HUES48 (cell line): Measurements from ENCODE around the gene GTPBP1.
A peak's percentile ranks its signal among the peaks of the same experiment; 100 is the strongest.

Experiments used
- H3K27ac ChIP-seq: one replicate; pipeline ENCODE4 v1.7.0; 2013; ENCODE audit warnings: low read depth, low read length, inconsistent platforms
- H3K27me3 ChIP-seq: 2 replicates; pipeline ENCODE4 v1.6.1; 2013; ENCODE audit warnings: mild to moderate bottlenecking, low read length; ENCODE audit not compliant: control insufficient read depth, insufficient read depth
- H3K36me3 ChIP-seq: 2 replicates; pipeline ENCODE4 v1.6.1; 2013; ENCODE audit warnings: low read length; ENCODE audit not compliant: control insufficient read depth, insufficient read depth
- H3K4me1 ChIP-seq: 2 replicates; pipeline ENCODE4 v1.6.1; 2013; ENCODE audit warnings: mild to moderate bottlenecking, low read length; ENCODE audit not compliant: control insufficient read depth, insufficient read depth
- H3K4me3 ChIP-seq: 2 replicates; pipeline ENCODE4 v1.5.1; 2013; ENCODE audit warnings: mild to moderate bottlenecking, low read depth, low read length
- H3K9ac ChIP-seq: 2 replicates; pipeline ENCODE4 v1.6.1; 2013; ENCODE audit warnings: mild to moderate bottlenecking, low read depth, low read length, moderate library complexity
- H3K9me3 ChIP-seq: 2 replicates; pipeline ENCODE4 v1.6.1; 2013; ENCODE audit warnings: low read length; ENCODE audit not compliant: control insufficient read depth, insufficient read depth

Gene GTPBP1

DNA sequence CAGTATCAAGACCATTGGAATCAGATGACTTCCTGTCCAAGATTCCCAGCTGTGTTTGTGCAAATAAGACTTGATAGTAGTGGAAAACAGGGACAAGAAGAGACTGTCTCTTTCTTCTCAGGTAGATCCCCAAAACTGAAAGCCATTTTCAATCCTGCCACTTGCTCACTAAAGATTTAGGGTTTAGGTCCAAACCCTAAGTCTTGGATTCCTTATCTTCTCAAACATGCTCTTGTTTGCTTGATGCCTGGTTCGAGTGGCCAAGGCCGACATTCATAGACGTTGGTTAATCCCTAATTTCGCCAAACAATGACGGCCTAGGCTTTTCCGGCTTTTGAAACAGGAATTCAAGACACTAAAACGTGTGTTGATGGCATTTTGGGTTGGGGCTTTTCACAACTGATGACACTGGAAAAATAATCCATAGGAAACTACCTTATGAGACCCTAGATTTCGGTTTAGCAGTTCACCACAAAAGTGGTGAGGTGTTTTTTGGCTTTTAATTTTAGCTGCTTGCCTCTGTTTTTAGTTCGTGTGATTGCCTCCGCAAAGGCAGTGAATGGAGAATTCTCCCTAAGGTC, 1.0 kb upstream of the GTPBP1 start:
- H3K9ac ChIP-seq, result peak overlapping the region; percentile 30
- H3K36me3 ChIP-seq, result peaks cover 5% of the 10 kb centered on the region
- no peaks in the 10 kb centered on the region for H3K9me3 ChIP-seq
- peak overlapping the region; percentile 52 for H3K4me3 ChIP-seq
- H3K27ac ChIP-seq, result peak overlapping the region; percentile 90
- no peaks in the 10 kb centered on the region for H3K27me3 ChIP-seq
- peaks cover 32% of the 10 kb centered on the region for H3K4me1 ChIP-seq

DNA sequence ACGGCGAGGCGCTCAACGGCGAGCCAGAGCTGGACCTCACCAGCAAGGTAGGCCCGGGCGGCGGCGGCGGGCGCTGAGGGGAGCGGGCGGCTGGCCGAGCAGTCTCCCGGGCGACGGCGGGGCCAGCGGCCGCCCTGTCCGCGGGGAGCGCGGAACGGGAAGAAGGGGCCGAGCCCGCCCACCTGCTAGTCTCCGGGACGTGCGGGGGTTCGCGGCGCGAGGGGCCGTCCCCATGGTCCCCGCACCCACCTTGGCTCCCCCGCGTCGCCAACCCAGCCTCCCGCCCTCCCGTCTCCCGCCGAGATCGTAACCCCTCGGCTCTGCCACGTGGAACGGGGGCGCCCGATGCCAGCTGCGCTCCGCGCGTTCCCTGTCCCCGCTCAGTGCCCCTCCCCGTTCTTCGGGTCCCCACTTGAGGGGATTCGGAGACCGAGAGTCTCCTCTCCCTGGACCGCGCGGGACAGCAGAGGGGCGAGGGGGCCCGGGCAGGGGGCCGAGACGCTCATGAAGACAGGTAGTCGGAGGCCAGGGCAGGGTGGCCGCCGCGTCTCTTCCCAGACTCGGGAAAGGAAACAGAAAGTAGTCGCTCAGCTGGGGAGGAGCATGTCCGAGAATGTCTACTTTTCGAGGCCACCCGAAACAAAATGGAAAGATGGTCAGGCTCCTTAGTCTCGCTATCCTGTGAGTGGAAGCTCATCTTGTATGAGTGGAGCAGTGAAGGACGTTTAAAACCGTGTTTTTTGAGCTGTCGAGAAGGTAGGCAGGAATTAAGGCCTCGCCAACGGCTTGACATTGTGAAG, 557 bp downstream of the GTPBP1 start:
- Histone ChIP-seq H3K27me3 (no peaks in the 10 kb centered on the region), H3K27ac (peak overlapping the region; percentile 89), H3K4me1 (peaks cover 30% of the 10 kb centered on the region), H3K9ac (peak overlapping the region; percentile 84), H3K4me3 (peak overlapping the region; percentile 80), H3K36me3 (peaks cover 18% of the 10 kb centered on the region), H3K9me3 (no peaks in the 10 kb centered on the region)

DNA sequence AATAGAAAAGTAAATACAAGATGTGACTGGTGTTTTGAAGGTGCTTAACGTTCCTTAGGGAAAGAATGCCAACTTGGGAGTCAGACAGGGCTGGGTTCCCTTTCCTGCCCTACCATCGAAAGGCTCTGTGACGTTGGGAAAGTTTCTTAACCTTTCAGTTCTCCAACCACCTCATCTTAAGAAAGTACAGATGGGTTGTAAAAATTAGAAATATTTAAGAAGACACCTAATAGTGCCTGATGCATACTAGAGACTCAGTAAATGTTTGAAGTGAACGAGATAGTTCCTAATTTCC, 1.1 kb downstream of the GTPBP1 start:
- Histone ChIP-seq H3K4me3 (peak overlapping the region; percentile 80), H3K27me3 (no peaks in the 10 kb centered on the region), H3K9ac (0 out of 2 replicates have a peak overlapping the region, but pooled peaks have one; percentile 84), H3K36me3 (peaks cover 18% of the 10 kb centered on the region), H3K27ac (no peak overlapping the region), H3K4me1 (peaks cover 27% of the 10 kb centered on the region), H3K9me3 (no peaks in the 10 kb centered on the region)

DNA sequence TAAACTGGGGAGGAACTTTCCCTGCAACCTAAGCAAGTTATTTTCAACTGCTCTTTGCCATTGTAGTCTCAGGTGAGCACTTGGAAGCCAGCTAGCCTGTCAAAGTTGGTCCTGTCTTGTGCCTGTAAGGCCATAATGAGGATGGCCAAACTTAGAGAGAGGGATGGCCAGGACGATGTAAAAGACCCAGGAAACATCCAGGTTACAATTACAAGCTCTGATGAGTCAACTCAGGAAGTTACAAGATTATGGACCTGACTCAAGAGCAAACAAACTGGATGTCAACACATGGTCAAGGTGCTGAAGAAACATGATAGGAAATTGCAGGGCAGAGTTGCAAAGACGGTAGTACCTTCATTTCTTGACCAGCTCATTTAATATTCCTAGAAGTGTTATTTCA, 1.6 kb downstream of the GTPBP1 start:
- H3K36me3 ChIP-seq, result peaks cover 18% of the 10 kb centered on the region
- no peak overlapping the region for H3K27ac ChIP-seq
- no peaks in the 10 kb centered on the region for H3K9me3 ChIP-seq
- peaks cover 30% of the 10 kb centered on the region for H3K4me1 ChIP-seq
- H3K4me3 ChIP-seq, result peak overlapping the region; percentile 80
- H3K9ac ChIP-seq, result no peak overlapping the region
- H3K27me3 ChIP-seq, result no peaks in the 10 kb centered on the region

DNA sequence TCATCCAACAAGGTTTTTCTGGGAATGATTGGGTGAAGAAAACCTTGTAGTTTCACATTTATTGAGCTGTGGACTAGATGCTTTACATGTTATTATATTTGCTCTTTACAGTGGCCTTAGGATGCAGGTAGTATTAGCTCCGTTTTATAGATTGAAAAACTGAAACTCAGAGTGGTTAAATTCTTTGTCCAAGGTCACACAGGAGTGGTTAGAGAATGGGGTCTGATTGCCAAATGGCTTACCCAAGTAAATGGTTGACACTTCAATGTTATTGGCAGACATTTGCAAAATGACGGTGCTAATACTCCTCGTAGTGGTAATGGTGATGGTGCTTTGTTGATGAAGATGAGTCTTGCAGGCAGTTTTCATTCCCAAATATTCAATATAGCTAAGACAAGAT, 2.2 kb downstream of the GTPBP1 start:
- H3K9me3 ChIP-seq, result no peaks in the 10 kb centered on the region
- H3K4me3 ChIP-seq, result no peak overlapping the region
- peaks cover 18% of the 10 kb centered on the region for H3K36me3 ChIP-seq
- no peak overlapping the region for H3K9ac ChIP-seq
- peaks cover 34% of the 10 kb centered on the region for H3K4me1 ChIP-seq
- no peaks in the 10 kb centered on the region for H3K27me3 ChIP-seq
- H3K27ac ChIP-seq, result no peak overlapping the region

DNA sequence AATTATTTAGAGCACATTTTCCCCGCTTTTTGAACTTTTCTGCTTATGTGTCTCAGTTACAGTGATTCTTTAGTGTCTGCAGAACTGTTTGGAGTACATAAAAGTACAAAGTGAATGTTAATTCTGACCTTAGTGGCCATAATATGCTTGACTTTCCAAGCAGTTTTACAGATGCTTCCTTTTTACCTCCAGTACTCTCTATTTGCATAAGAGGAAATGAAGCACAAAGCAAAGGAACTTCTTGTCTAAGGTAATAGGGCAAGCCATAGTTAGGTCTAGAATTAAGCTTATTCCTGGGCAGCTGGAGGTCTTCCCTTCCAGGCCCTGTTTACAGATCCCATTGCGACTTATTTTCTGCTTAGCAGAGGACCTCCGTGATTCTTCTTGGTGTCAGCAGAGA, 3.6 kb downstream of the GTPBP1 start:
- H3K9ac ChIP-seq, result no peak overlapping the region
- H3K27ac ChIP-seq, result no peak overlapping the region
- no peaks in the 10 kb centered on the region for H3K9me3 ChIP-seq
- no peak overlapping the region for H3K4me3 ChIP-seq
- peaks cover 18% of the 10 kb centered on the region for H3K36me3 ChIP-seq
- H3K4me1 ChIP-seq, result peaks cover 40% of the 10 kb centered on the region
- no peaks in the 10 kb centered on the region for H3K27me3 ChIP-seq

DNA sequence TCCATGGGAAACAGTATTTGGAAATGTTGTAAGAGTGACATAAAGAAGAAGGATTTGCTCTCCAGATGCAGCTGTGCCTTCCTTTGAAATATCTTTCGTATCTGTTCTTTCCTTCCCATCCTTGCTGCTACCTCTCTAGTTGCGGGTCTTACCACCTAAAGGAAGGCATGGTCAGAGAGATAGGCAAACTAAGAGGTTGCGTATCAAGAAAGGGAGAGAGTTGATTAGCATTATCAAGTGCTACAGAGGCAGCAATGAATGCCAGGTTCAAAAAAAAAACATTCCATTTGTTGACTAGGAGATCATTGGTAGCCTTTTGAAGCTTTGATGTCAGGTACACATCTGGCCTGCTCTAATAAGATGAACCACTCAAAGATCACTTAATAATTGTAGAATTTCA, 4.6 kb downstream of the GTPBP1 start:
- Histone ChIP-seq H3K27me3 (no peaks in the 10 kb centered on the region), H3K4me3 (no peak overlapping the region), H3K36me3 (peaks cover 23% of the 10 kb centered on the region), H3K9ac (no peak overlapping the region), H3K9me3 (no peaks in the 10 kb centered on the region), H3K4me1 (peaks cover 34% of the 10 kb centered on the region), H3K27ac (no peak overlapping the region)

DNA sequence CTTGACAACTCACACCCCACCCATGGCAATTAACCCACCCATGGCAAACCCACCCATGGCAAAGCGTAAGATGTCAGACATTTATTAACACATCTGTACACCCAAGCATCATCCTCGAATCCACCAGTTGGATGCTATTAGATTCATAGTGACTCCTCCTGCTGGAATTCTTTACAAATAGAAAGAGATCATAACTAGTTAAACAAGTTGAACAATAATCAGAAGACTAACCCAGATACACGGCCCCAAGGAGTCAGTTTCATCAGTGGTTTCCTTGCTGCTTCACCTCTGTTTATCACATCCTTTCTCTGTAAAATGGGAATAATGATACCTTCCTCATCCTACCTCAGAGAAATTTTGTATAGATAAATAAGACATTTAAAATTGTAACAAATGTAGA, 5.1 kb downstream of the GTPBP1 start:
- H3K9ac ChIP-seq, result no peak overlapping the region
- H3K36me3 ChIP-seq, result peaks cover 28% of the 10 kb centered on the region
- H3K4me1 ChIP-seq, result peaks cover 34% of the 10 kb centered on the region
- no peak overlapping the region for H3K27ac ChIP-seq
- no peak overlapping the region for H3K4me3 ChIP-seq
- H3K9me3 ChIP-seq, result no peaks in the 10 kb centered on the region
- no peaks in the 10 kb centered on the region for H3K27me3 ChIP-seq

DNA sequence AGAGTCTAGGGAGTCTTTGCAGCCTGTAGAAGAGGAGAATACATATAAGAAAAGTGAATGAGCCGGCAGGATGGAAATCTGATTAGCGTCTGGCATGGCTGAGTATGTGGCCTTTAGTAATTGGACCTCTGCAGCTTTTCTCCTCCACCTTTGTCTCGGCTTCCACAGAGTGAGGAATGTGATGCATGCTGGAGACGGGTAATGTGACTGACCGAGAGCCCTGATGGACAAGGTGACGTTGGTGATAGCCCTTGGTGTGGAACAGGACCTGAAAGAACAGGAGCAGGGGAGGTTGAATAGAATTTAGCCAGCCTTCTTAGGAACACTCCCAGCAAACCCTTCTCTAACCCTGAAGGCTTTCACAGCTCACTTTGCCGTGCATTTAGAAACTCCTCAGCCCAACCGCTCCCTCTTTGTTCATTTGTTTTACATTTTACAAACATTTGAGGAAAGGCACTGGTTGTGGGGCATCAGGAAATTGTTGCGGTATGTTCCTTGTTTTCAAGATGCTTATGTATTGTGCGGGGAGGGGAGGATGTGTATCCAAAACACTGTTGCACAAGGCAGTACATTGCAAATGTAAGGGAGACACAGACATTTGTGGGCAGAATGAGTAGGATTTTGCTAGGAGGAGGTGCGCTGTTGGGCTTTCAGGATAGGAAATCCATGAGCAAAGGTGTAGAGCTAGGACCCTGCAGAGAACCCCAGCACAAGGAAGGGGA, 6.9 kb downstream of the GTPBP1 start:
- peaks cover 46% of the 10 kb centered on the region for H3K36me3 ChIP-seq
- no peak overlapping the region for H3K4me3 ChIP-seq
- H3K9me3 ChIP-seq, result no peaks in the 10 kb centered on the region
- peak overlapping the region; percentile 21 for H3K27ac ChIP-seq
- peaks cover 25% of the 10 kb centered on the region for H3K4me1 ChIP-seq
- no peaks in the 10 kb centered on the region for H3K27me3 ChIP-seq
- H3K9ac ChIP-seq, result no peak overlapping the region

DNA sequence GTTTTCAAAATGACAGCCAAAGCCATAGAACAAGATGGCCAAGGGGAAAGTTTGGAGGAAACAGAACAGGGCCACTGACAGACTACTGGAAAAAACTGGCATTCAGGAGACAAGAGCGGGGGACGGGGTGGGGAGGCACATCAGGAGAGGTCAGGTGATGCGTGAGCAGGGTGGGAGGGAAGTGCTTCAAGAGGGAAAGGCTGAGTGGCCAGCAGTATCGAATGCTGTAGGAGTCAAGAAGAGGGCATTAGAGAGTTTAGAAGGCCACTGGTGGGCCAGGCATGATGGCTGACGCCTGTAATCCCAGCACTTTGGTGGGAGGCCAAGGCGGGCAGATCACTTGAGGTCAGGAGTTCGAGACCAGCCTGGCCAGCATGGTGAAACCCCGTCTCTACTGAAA, 8.2 kb downstream of the GTPBP1 start:
- Histone ChIP-seq H3K9ac (no peak overlapping the region), H3K4me1 (peaks cover 18% of the 10 kb centered on the region), H3K36me3 (peaks cover 58% of the 10 kb centered on the region)

DNA sequence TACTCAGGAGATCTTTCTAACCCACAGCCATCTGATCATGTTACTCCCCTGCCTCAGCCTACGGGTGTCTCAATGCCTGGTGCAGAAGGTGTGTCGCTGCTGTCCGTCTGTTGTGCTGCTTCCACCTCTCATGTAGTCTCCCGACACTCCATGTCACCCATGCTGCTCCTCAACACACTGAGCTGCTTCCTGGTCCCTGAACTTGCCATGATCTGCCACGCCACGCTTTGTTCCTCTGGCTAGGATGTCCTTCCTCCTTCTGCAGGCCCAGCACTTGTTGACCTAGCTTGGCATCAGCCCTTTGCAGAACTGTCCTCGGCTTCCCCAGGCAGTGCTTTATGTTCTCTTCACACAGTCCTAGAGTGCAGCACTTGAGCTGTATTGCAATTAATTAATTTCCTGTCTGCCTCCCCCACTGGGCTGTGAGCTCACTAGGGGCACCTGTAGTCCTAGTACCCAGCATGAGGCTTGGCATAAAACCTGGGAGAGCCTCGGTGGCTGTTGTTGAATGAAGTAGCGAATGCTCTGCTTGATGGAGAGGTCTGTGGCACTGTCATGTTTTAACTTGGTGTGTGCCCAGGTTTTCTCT, 9.5 kb downstream of the GTPBP1 start:
- Histone ChIP-seq H3K4me3 (no peak overlapping the region), H3K27ac (no peak overlapping the region), H3K9me3 (no peaks in the 10 kb centered on the region), H3K27me3 (no peaks in the 10 kb centered on the region), H3K9ac (no peak overlapping the region), H3K4me1 (peaks cover 14% of the 10 kb centered on the region), H3K36me3 (peaks cover 55% of the 10 kb centered on the region)

More for the DNA sequence above, 8.2 kb downstream of the GTPBP1 start:
- Histone ChIP-seq H3K4me3 (no peak overlapping the region), H3K27me3 (no peaks in the 10 kb centered on the region), H3K27ac (no peak overlapping the region), H3K9me3 (no peaks in the 10 kb centered on the region)
